HCT116 (cell line): ENCODE data around the gene GSTM3. TPM values are rescaled to one million over a fixed set of nuclear protein-coding genes. Genes with fewer than 3 reads are reported as not detected.

Source experiments
- ATAC-seq: fragments of 200-7000 bp; cut with Tn5 transposase; 2 replicates; pipeline ENCODE4 v1.9.1; 2020; ENCODE audit warnings: mild to moderate bottlenecking, moderate library complexity
- BruUV-seq: library from RNA; stranded (reverse); fragments of 400-500 nt; replicated peaks from 2 replicates; lab custom pipeline; 2021; lab: Mats Ljungman, UMichigan
- CTCF ChIA-PET: fragments of 300-600 bp; sonication (Branson Sonifier 250); formaldehyde crosslinking; loops from one replicate; lab custom pipeline; 2021; ENCODE audit warnings: antibody characterized with exemption; lab: Charles Lee
- POLR2A ChIA-PET: fragments of 300-600, 350-600 bp; sonication (Branson Sonifier 250); formaldehyde crosslinking; loops from one replicate; lab custom pipeline; 2021; ENCODE audit warnings: antibody characterized with exemption; lab: Charles Lee
- RAD21 ChIA-PET, 2 experiments: fragments of 300-600 bp; sonication (Branson Sonifier 250); formaldehyde crosslinking; loops; one replicate each; lab custom pipeline; 2023; ENCODE audit warnings: low total read pairs in 2 of 2; ENCODE audit not compliant: uncharacterized antibody in 2 of 2, unreplicated experiment in 2 of 2, low non-redundant PET in 1 of 2; lab: Charles Lee
- DNase-seq: peaks from one replicate; pipeline ENCODE4 v3.0.0-alpha.2; 2010; ENCODE audit warnings: low read depth, low spot score
- H2AFZ ChIP-seq: fragments of 200-600 bp; shearing (Covaris generic), sonication (generic); 2 replicates; pipeline ENCODE4 v1.6.1; 2017; ENCODE audit warnings: low read depth, mixed run types, mixed read lengths, antibody characterized with exemption, low read length; ENCODE audit not compliant: poor library complexity, severe bottlenecking
- H3K27ac ChIP-seq: 2 replicates; pipeline ENCODE4 v1.5.1; 2012; ENCODE audit warnings: low read depth, low read length
- H3K27me3 ChIP-seq: fragments of 200-600 bp; sonication (generic); 2 replicates; pipeline ENCODE4 v1.6.1; 2016; ENCODE audit warnings: mixed run types, low read length, mixed read lengths; ENCODE audit not compliant: insufficient read depth
- H3K36me3 ChIP-seq, 2 experiments: fragments of 200-500 bp in 1 of 2; fragments of 200-600 bp in 1 of 2; sonication (Bioruptor generic) in 1 of 2; sonication (generic) in 1 of 2; 2 replicates each; pipeline versions ENCODE4 v1.5.1 to v1.6.1; 2014 to 2016; ENCODE audit warnings: low read length in 2 of 2, inconsistent platforms in 1 of 2, mixed read lengths in 1 of 2, mixed run types in 1 of 2; ENCODE audit not compliant: insufficient read depth in 2 of 2, control insufficient read depth in 1 of 2
- H3K4me1 ChIP-seq, 2 experiments: fragments of 200-600 bp in 1 of 2; sonication (generic) in 1 of 2; 2 replicates each; pipeline versions ENCODE4 v1.5.1 to v1.6.1; 2012 to 2017; ENCODE audit warnings: low read length in 2 of 2, inconsistent platforms in 1 of 2, mild to moderate bottlenecking in 1 of 2, mixed read lengths in 1 of 2, mixed run types in 1 of 2, moderate library complexity in 1 of 2; ENCODE audit not compliant: insufficient read depth in 2 of 2, control insufficient read depth in 1 of 2
- H3K4me2 ChIP-seq: fragments of 200-600 bp; sonication (generic); 2 replicates; pipeline ENCODE4 v1.6.1; 2017; ENCODE audit warnings: mixed run types, low read length, mixed read lengths
- H3K4me3 ChIP-seq, 2 experiments: fragments of 200-600 bp in 1 of 2; sonication (generic) in 1 of 2; replicated peaks in 1 of 2; 2 replicates each; pipeline ENCODE4 v1.5.1; 2011 to 2016; ENCODE audit warnings: low read length in 2 of 2, control low read depth in 1 of 2, low read depth in 1 of 2, mild to moderate bottlenecking in 1 of 2, mixed read lengths in 1 of 2, mixed run types in 1 of 2
- H3K79me2 ChIP-seq: fragments of 200-600 bp; sonication (generic); 2 replicates; pipeline ENCODE4 v1.6.1; 2017; ENCODE audit warnings: mild to moderate bottlenecking, mixed run types, low read length, moderate library complexity, mixed read lengths; ENCODE audit not compliant: insufficient read depth
- H3K9ac ChIP-seq: fragments of 200-600 bp; sonication (generic); 2 replicates; pipeline ENCODE4 v1.6.1; 2016; ENCODE audit warnings: low read length, mixed read lengths
- H3K9me2 ChIP-seq: fragments of 200-600 bp; sonication (generic), shearing (Covaris generic); 2 replicates; pipeline ENCODE4 v1.6.1; 2017; ENCODE audit warnings: mixed run types, mild to moderate bottlenecking, moderate library complexity; ENCODE audit not compliant: insufficient read depth
- H3K9me3 ChIP-seq, 2 experiments: fragments of 200-500 bp in 1 of 2; fragments of 200-600 bp in 1 of 2; sonication (Bioruptor generic) in 1 of 2; sonication (generic) in 1 of 2; 2 replicates each; pipeline ENCODE4 v1.6.1; 2014 to 2017; ENCODE audit warnings: low read length in 2 of 2, mixed read lengths in 2 of 2, inconsistent platforms in 1 of 2, low read depth in 1 of 2, mild to moderate bottlenecking in 1 of 2, mixed run types in 1 of 2, moderate library complexity in 1 of 2; ENCODE audit not compliant: control insufficient read depth in 1 of 2, insufficient read depth in 1 of 2
- H4K20me1 ChIP-seq: fragments of 200-600 bp; sonication (generic), shearing (Covaris generic); 2 replicates; pipeline ENCODE4 v1.6.1; 2017; ENCODE audit warnings: mixed run types, mild to moderate bottlenecking, moderate library complexity; ENCODE audit not compliant: insufficient read depth
- ATF3 ChIP-seq: IDR thresholded peaks from 2 replicates; pipeline ENCODE4 v1.6.1; 2012
- CBX3 ChIP-seq: IDR thresholded peaks from 2 replicates; pipeline ENCODE4 v1.6.1; 2012; ENCODE audit warnings: low read depth
- CEBPB ChIP-seq: IDR thresholded peaks from 2 replicates; pipeline ENCODE4 v1.6.1; 2012; ENCODE audit warnings: low read depth
- CTCF ChIP-seq, 3 experiments: fragments of 200-600 bp in 1 of 3; sonication (generic) in 1 of 3; IDR thresholded peaks in 2 of 3; conservative IDR thresholded peaks in 1 of 3; 2 replicates each; pipeline ENCODE4 v1.5.1; 2012 to 2017; ENCODE audit warnings: low read depth in 2 of 3, low read length in 2 of 3, antibody characterized with exemption in 1 of 3, borderline replicate concordance in 1 of 3, control low read depth in 1 of 3, mild to moderate bottlenecking in 1 of 3, mixed read lengths in 1 of 3, mixed run types in 1 of 3, moderate library complexity in 1 of 3; ENCODE audit not compliant: insufficient read depth in 1 of 3
- EGR1 ChIP-seq: IDR thresholded peaks from 2 replicates; pipeline ENCODE4 v1.6.1; 2012; ENCODE audit warnings: low read depth
- ELF1 ChIP-seq: IDR thresholded peaks from 2 replicates; pipeline ENCODE4 v1.6.1; 2012; ENCODE audit warnings: low read depth, borderline replicate concordance
- EZH2 ChIP-seq: fragments of 200-600 bp; sonication (generic); IDR thresholded peaks from 2 replicates; pipeline ENCODE4 v1.6.1; 2017; ENCODE audit warnings: antibody characterized with exemption, mixed run types
- EZH2phosphoT487 ChIP-seq: fragments of 200-600 bp; IDR thresholded peaks from 2 replicates; pipeline ENCODE4 v1.6.1; 2018; ENCODE audit warnings: antibody characterized with exemption, borderline replicate concordance
- FOSL1 ChIP-seq: IDR thresholded peaks from 2 replicates; pipeline ENCODE4 v1.6.1; 2012; ENCODE audit warnings: low read depth
- JUND ChIP-seq: IDR thresholded peaks from 2 replicates; pipeline ENCODE4 v1.6.1; 2012
- MAX ChIP-seq: IDR thresholded peaks from 2 replicates; pipeline ENCODE4 v1.6.1; 2012
- POLR2A ChIP-seq: IDR thresholded peaks from 2 replicates; pipeline ENCODE4 v1.7.0; 2011; ENCODE audit warnings: borderline replicate concordance; ENCODE audit not compliant: insufficient read depth, insufficient read length; ENCODE audit errors: extremely low read depth
- POLR2AphosphoS5 ChIP-seq: IDR thresholded peaks from 2 replicates; pipeline ENCODE4 v1.6.1; 2011; ENCODE audit warnings: mild to moderate bottlenecking, low read depth, low read length, moderate library complexity
- RAD21 ChIP-seq: IDR thresholded peaks from 2 replicates; pipeline ENCODE4 v1.6.1; 2012; ENCODE audit warnings: low read depth, mild to moderate bottlenecking
- REST ChIP-seq: IDR thresholded peaks from 2 replicates; pipeline ENCODE4 v1.6.1; 2012; ENCODE audit warnings: low read depth
- SIN3A ChIP-seq: IDR thresholded peaks from 2 replicates; pipeline ENCODE4 v1.6.1; 2012; ENCODE audit warnings: low read depth
- SP1 ChIP-seq: IDR thresholded peaks from 2 replicates; pipeline ENCODE4 v1.6.1; 2012; ENCODE audit warnings: low read depth
- SRF ChIP-seq: IDR thresholded peaks from 2 replicates; pipeline ENCODE4 v1.6.1; 2012; ENCODE audit warnings: low read depth
- TCF7L2 ChIP-seq: IDR thresholded peaks from 2 replicates; pipeline ENCODE4 v1.7.0; 2011; ENCODE audit warnings: borderline replicate concordance, inconsistent platforms; ENCODE audit not compliant: insufficient read depth, insufficient read length; ENCODE audit errors: extremely low read depth
- YY1 ChIP-seq: IDR thresholded peaks from 2 replicates; pipeline ENCODE4 v1.6.1; 2011; ENCODE audit warnings: low read length, low read depth, moderate library complexity, mild to moderate bottlenecking; ENCODE audit not compliant: insufficient replicate concordance; ENCODE audit errors: extremely low read depth
- ZFX ChIP-seq: fragments of 450-650 bp; IDR thresholded peaks from 2 replicates; pipeline ENCODE4 v1.6.1; 2017
- ZNF274 ChIP-seq: fragments of 200-500 bp; sonication (Bioruptor generic); IDR thresholded peaks from 2 replicates; pipeline ENCODE4 v1.6.1; 2014; ENCODE audit warnings: mild to moderate bottlenecking, low read depth, low read length, inconsistent platforms
- intact Hi-C: fragments of 100-400 bp; cut with micrococcal nuclease; formaldehyde crosslinking; loops from 2 replicates; pipeline ENCODE4 v1.10.0; 2022
- total RNA-seq: library from RNA; stranded (reverse); gene quantifications from one replicate; pipeline ENCODE4 v1.2.1, GENCODE V29; 2021; ENCODE audit not compliant: unreplicated experiment

GSTM3 gene
- total RNA-seq, 1 experiment from 2014 or later = 0.39 TPM

GRCh38 chr1:109787211-109787844, 46.5 kb upstream of the GSTM3 start:
- Histone ChIP-seq H3K27me3 (no peaks in the 10 kb centered on the region), H3K9ac (no peak overlapping the region), H4K20me1 (no peaks in the 10 kb centered on the region), H3K4me3 (no peak overlapping the region), H3K36me3 (no peaks in the 10 kb centered on the region), H3K79me2 (no peaks in the 10 kb centered on the region), H3K4me1 (peaks cover 40 to 80% of the 10 kb centered on the region in 2 experiments), H3K9me2 (no peaks in the 10 kb centered on the region), H3K27ac (no peak overlapping the region), H3K4me2 (peak overlapping the region; percentile 19), H2AFZ (no peak overlapping the region), H3K9me3 (no peaks in the 10 kb centered on the region)
- no TSS peak for BruUV-seq
- POLR2A ChIA-PET = no interaction called here
- peak; percentile 42 for DNase-seq
- no peak for TF ChIP-seq EZH2phosphoT487
- TF ChIP-seq EZH2 = no peak
- TF ChIP-seq REST = no peak
- TF ChIP-seq SIN3A = no peak
- no peak for TF ChIP-seq TCF7L2
- TF ChIP-seq ZFX = no peak
- no peak for TF ChIP-seq ZNF274
- no peak for TF ChIP-seq ATF3
- TF ChIP-seq RAD21 = no peak
- peak; percentile 55 for TF ChIP-seq MAX
- TF ChIP-seq EGR1 = no peak
- no peak for TF ChIP-seq POLR2A
- 0 out of 2 replicates have a peak, but pooled peaks have one; percentile 36 for TF ChIP-seq CBX3
- no peak for TF ChIP-seq ELF1
- no peak for TF ChIP-seq YY1
- no peak for TF ChIP-seq SRF
- TF ChIP-seq JUND = peak; percentile 56
- TF ChIP-seq CEBPB = no peak; the same call in 1 of the 2 replicates
- no peak for TF ChIP-seq POLR2AphosphoS5
- peak; percentile 26; the same call in 1 of the 2 replicates for TF ChIP-seq SP1
- no peak for TF ChIP-seq CTCF (IDR thresholded peaks at IDR 0.05 in 2 of 3, conservative IDR thresholded peaks at IDR 0.05 in 1 of 3; ENCODE audit: borderline replicate concordance in 1 of 3, insufficient read depth in 1 of 3, low read depth in 2 of 3, low read length in 2 of 3)
- TF ChIP-seq FOSL1 = peak; percentile 45
- CTCF ChIA-PET = interaction anchor here (19.5 kb wide), 1 partner anchor 194 kb away, joined by 396 read pairs; the partner anchor contains the start of gene AHCYL1
- ATAC-seq = peak; percentile 51
- intact Hi-C loops = no loop called here
- RAD21 ChIA-PET = no interaction called here
